Activated T-helper 1 cell treated with Interleukin-2 at 50 U/mL for 16 hours (primary cell): ENCODE results near the gene CACNA1B.

Experiments
- DNase-seq: peaks from one replicate; pipeline ENCODE4 v3.0.0-alpha.2; 2020; ENCODE audit warnings: low read depth

CACNA1B gene

DNA sequence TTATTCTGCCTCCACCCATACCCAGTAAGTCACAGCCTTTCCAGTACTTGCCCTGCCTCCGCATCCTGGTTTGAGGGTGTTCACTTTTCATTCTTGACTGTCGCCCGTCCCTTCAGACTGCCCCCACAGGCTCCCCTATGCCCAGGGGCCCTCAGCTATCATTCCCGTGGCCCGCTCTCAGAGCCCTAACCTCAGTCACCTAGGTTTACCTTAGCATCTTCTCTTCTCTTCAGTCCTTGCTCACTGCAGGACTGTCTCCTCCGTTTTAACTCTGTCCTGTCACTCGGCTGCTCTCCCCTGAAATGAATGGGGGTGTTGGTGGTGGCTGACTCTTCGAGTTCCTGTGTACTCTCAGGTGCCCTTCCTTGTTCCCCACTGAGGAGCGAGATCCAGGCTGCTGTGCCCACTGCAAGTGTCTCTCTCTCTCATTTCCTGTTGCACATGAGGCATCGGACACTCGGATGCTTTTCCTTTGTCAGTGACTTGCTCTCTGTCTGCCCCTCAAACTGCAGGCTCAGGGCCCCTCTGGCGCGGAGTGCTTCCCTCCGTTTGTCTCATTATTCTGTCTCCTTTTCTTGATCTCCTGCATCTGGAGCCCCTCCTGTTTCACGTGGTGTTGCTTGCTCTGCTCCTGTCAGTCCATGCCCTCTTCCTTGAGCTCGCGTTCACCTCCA, 89.8 kb downstream of the CACNA1B start:
- DNase-seq = no peak

DNA sequence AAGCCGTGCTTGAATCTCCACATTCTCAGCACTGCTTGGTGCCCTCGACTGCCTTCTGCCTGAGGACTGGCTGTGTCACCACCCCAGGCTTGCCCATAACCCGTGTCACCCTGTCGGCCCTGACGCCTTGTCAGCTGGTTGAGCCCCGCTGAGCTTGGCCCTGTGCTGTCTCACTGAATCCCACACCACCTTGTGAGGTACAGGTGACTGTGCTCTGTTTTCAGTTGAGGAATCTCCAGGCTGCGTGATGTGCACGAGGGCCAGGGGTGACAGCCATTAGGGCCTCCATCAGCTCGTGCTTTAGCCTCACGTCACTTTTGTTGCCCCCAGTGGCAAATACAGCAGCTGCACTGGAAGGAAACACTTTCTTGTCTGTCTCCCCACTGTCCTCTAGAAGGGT, 90.7 kb downstream of the CACNA1B start:
- no peak for DNase-seq

DNA sequence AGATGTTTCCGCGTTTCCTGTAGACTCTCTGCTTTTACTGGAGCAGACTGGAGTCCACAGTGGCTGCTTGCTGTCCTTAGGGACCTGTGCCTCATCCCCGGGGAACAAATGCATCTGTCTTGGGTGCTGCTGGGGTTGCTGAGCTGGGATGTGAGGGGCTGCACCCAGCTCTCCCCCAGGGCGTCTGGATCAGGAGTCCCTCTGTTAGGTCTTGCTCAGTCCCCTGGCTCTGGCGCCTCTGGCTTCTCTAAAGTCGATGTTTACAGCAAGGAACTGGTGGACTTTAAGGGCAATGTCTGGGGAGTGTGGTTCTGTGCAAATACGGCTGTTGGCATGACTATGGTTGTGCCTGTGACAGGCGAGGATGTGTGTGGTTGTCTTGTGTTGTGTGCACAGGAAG, 91.4 kb downstream of the CACNA1B start:
- no peak for DNase-seq

DNA sequence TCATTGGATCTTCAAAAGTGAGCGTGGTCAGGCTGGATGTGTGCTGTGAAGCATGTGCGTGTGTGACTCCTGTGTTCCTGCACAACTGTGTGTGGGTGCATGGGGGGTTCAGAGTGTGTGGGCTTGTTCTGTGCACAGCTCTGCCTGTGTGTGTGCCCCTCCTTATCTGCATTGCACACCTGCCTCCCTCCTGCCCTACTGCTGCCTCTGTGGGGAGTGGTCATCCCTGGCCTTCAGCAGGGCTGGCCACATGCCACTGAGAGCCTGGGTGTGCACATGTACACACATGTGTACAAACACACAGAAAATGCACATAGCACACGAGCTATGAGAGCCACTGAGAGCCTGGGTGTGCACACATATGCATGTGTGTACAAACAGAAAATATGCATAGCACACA, 92.1 kb downstream of the CACNA1B start:
- no peak for DNase-seq

DNA sequence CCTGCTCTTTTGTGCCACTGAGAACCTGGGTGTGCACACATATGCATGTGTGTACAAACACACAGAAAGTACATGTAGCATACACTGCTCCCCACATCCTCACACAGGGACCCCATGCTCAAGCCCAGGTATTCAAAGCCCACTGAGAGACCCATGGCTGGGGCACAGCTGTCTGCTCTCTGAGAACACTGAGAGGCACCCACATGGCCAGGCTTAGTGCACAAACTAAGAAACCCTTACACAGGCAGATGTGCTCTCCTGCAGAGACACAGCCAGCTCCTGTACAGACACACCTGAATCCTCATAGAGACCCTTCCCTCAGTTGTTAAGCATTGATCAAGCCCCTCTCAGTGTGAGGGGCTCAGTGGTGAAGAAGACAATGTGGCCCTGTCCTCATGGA, 92.5 kb downstream of the CACNA1B start:
- DNase-seq = no peak

DNA sequence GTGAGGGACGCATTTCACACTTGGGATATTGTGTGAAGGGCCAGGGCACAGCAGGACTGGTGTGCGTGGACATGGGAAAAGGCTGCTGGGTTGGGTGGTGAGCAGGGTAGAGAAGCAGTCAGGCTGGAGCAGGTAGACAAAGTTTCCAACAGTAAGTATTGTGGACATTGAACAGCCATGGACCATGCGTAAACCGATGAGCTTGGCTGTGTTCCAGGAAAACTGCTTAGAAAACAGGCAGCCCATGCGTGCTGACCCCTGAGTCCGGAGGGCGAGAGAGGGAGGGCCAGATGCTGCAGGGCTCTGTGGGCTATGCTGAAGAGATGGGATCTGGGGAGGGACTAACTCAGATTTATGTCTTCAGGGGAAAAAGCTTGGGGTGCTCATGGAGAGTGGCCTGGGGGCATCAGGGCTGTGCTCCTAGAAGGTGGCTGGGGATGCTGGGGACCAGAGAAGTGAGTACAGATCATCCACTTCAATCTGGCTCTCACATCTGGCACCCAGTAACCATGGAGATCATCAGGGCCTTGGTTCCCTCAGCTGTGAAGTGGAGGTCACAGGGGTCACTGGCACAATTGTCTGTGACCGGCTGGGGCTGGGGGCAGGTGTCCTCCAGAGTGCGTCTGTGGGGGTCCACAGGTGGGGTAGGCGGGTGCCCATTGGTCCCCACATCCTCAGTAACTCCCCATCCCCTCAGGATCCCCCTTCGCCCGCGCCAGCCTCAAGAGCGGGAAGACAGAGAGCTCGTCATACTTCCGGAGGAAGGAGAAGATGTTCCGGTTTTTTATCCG, 93.3 kb downstream of the CACNA1B start:
- no peak for DNase-seq

DNA sequence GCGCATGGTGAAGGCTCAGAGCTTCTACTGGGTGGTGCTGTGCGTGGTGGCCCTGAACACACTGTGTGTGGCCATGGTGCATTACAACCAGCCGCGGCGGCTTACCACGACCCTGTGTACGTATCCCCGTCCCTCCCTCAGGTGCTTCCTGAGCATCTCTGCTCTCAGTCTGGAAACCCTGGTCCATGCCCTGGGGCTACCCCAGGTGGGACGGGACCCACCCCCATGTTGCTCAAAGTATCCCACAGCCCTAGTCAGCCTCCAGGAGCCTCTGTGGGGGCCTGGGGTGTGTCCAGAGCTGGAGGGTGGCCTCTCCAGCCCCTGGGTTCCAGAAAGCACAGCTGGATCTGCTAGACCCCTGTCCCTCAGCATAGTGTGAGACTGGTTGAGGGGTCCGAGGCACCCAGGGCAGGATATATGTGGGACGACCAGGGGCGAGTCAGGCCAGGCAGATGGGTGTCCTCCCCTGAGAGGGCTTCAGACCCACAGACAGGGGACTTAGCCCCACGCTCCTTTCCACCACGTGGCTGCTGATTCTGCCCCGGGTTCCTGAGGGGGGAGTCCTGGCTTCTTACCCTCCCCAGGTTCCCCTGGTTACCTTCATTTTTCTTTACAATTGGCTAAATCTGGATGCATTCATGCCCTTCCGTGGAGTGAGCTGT, 94.0 kb downstream of the CACNA1B start:
- no peak for DNase-seq

DNA sequence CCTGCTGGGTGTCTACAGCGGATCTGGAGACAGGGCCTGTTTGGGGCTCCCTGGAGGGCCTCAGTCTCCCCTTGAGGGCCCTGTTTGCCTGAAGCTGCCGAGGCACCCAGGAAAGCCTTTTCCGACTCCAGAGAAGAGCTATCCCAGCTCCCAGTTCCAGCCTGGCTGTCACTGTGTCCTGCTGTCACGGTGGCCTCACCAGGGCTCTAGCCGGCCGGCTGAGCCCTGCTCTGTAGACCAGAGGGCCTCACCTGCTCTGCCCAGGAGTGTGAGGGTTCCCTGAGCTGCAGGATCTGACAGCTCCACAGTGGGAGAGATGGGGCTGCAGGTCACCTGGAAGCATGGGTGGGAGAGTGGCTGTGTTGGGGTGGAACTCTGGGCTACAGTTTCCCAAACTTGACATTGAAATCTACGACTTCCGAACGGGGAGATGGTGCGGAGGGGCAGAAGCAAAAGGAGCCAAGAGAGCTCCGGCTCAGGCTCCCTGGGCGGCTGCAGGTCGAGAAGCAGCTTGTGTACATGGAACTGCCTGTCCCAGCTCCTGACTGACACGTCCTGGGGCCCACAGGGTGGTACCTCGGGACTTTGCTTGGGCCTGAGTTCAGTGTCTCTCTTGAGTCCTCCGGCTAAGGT, 94.9 kb downstream of the CACNA1B start:
- DNase-seq = no peak

DNA sequence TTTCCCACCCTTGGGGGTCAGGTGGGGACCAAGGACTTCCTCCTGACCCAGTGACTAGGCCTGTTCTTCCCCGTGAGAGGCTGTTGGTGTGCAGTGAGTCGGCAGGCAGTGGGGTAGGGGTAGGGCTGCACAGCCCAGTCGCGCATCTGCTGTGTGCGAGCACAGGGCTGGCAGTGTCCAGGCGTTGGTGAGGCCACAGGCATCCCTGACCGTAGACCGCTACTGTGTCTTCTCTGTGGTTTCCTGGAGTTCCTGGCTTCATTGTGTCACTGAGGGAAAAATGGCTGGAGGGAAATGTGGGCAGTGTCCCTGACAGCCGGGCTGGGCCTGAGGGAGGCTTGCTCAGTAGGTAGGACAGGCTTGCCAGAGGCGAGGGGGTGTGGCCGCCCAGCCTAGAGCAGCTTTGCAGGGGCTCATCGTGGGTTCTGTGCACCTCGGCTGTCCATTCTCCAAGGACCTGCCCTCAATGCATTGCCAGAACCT, 95.4 kb downstream of the CACNA1B start:
- DNase-seq = no peak

DNA sequence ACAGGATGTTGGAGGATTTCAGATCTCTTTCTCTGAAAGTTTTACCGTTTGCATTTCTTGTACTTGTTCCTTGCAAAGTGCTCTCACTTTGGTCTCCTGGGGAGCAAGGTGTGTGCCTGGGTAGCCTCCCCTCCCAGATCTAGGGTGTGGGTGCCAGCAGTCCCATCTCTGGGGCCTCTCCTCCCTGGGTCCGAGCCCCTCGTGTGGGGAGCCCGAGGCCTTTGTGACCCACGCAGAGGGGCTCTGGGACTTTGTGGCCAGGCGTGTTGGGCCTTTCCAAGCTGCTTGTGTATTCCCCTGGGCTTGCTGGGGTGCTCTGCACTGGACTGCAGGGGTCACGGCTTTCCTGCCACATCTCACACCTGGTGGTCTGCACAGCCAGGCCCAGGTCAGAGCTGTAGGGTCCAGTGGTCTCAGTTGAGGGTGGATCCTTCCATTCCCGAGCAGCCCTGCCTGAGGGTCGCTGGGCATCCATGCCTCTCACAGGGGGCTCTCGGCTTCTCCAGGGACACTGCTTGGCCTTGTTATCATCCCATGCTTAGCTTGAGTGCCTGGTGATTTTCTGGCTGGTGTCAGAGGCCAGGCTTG, 96.3 kb downstream of the CACNA1B start:
- no peak for DNase-seq

DNA sequence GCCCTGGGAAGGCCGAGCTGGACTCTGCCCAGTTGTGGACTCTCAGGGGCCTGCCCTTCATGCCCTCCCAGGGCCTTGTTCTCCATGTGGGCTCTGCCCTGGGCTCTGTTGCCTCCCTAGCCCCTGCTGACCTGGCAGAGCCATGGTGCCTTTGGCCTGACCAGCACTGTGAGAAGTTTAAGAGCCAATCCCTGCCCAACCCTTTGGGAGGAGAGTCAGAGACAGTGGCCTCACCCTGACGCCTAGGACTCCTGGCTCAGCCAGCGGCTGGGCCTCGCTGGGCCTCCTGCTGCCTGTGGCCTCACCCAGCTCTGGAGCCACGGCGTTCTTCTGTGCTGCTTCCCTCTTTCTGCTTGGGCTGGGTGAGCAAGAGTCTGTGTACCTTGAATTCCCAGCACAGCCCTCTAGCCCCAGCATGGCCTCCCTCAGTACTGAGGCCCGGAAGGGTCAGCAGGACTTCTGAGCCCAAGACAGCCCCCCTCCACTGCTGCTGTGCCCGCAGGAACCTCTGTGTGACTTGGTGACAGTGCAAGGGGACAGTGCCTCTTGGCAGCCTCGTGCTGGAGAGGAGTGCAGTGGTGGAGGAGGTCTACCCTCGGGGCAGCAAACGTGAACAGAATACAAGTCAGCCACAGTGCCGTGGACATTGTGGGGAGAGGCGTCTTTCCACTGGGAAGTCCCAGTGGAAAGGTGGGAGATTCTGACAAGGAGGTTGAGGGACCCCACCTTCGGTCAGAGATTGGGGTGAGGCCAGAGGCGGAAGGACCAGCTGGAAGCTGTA, 97.4 kb downstream of the CACNA1B start:
- DNase-seq = no peak

DNA sequence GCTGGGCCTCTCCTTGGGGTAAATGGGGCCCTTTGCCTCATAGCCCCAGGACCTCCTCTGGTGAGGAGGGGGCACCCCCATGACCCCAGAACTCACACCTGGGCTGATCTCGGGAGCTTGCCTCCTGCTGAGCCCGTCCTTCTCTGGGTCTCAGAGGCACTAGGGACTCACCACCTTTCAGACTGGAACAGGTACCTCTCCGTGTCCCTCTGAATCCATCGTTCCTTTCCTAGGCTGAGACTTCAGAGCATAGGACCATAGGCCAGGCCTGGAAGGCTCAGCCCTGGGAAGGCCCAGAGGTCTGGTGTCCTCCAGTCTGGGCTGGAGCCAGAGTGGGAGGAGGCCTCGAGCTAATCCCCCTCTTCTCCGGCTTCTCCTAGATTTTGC, 97.9 kb downstream of the CACNA1B start:
- no peak for DNase-seq

DNA sequence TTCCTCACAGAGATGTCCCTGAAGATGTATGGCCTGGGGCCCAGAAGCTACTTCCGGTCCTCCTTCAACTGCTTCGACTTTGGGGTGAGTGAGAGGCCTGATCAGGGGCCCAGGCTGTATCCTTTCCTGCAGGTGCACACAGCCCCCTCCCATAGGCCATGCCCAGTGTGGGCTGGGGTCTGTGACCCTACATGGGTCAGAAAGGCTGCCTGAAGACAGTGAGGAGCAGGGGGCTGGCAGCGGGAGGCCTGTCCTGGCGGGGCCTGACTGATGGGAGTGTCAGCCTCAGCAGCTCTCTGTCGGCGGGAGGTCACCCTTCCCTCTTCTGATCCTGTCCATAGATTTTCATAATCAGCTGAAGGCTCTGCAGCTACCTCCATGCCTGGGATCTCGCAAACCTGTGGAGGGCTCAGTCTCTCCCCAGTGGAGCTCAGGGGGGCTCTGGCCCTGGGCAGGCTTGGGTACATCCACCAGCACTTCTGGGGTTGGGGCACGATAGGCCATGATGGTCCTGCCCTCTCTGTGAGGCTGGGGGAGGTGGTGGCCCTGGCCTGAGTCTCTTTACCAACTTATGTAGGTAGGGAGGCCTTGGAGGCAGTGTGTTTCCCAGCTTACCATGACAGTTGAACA, 98.5 kb downstream of the CACNA1B start:
- DNase-seq = no peak

DNA sequence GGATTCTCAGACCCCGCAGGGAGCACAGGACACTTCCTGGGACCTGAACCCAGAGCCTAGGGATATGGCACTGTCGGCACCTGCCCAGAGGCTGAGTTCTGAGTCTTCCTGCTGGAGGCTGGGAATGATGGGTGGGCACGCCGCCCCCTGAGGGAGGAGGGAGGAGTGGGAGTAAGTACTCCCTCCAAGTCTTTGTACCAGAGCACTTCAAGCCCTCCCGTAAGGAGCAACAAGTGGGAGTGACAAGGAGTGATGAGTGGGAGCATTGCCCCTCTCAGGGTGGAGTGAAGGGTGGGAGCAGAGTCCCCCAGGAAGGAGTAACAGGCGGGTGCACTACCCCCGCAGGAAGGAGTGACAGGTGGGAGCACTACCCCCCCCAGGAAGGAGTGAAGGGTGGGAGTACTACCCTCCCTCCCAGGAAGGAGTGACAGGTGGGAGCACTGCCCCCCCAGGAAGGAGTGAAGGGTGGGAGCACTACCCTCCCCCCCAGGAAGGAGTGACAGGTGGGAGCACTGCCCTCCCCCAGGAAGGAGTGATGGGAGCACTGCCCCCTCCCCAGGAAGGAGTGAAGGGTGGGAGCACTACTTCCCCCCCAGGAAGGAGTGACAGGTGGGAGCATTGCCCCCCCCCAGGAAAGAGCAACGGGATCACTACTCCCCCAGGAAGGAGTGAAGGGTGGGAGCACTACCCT, 100.1 kb downstream of the CACNA1B start:
- no peak for DNase-seq

DNA sequence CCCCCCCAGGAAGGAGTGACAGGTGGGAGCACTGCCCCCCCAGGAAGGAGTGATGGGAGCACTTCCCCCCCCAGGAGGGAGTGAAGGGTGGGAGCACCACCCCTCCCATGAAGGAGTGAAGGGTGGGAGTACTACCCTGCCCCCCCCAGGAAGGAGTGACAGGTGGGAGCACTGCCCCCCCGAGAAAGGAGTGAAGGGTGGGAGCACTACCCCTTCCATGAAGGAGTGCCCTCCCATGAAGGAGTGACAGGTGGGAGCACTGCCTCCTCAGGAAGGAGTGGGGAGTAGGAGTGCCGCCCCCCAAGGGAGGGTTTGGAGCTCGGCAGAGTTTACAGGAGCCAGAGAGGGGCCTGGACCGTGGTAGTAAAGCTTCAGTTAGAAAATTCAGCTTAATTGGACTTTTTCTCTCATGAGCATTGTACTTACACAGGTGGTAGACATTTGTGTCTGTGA, 100.7 kb downstream of the CACNA1B start:
- DNase-seq = no peak

DNA sequence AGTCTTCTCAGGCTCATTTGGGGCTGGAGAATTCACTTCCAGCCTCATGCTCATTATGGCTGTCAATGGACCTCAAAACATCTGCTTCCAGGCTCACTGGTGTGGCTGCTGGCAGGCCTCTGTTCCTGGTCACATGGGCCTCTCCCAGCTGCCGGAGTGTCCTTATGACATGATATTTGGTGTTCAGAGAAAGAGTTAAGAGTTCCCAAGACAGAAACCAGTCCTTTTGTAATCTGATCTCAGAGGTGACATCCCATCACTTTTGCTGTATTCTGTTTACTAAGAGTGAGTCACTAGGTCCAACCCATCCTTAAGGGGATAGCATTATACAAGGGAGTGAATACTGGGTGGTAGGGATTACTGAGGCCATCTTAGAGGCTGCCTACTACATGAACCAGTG, 104.6 kb downstream of the CACNA1B start:
- DNase-seq = no peak

DNA sequence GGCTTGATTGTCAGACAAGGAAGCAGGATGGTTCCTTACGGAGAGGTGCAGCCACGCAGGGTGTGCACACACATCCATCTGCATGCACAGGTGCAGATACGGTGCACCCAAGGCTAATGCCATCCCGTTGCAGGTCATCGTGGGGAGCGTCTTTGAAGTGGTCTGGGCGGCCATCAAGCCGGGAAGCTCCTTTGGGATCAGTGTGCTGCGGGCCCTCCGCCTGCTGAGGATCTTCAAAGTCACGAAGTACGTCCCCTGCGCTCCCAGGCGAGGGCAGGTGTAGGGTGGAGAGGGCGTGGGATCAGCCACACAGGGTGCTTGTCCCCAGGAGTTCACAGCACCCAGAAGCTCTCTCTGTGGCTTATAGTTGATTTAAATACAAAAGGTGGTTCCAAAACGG, 106.4 kb downstream of the CACNA1B start:
- no peak for DNase-seq

DNA sequence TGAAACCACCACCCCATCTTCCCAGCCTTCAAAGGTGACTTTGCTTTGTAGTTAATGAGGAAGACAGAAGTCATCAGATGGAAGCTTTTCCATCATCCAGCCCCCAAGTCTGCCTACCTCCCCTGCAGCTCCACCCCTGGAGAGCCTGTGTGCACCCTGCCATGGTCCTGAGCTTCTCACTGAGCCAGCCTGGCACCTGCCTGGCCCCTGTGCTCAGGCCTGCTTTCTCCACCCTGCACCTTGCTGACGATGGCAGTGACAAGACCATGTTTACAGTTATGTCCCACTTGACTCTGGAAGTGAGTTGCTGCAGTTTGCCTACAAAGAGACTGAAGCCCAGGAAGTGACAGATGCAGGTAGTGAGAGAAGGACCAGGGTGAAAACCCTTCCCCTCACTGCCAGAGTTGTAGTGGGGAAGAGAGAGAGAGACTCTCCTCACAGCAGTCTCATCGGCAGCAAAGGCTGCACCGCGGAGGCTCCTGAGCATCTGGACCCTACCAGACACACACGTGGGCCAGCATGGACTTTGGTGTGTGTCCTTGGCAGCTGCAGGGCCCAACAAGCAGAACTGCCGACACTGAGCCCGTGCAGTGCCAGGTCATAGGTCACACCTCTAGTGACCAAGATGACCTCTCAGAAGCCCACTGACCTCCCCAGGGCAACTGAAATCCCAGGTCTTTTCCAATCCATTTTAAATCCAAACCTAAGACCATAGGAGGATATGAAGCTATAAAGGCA, 107.1 kb downstream of the CACNA1B start:
- no peak for DNase-seq

DNA sequence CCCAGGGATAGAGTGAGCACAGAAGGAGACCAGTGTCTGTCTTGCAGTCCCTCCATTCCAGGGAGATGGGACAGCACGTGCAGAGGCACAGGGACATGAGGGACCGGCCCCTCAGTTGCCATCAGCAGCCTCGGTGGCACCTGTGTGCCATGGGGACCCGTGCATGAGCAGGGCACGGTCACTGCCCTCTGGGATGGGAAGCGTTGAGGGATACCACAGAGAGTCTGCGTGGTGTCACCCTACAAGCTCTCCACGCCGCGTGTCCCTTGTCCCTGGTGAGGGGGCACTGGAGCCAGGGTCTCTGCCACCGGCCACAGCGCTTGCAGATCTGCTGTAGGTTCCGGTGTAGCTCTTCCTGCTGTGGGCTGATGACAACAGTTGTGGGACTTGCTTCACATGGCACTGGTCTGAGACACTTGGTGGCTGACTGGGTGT, 108.1 kb downstream of the CACNA1B start:
- no peak for DNase-seq
